SH-SY5Y (cell line): Measurements from ENCODE around the gene EPHA1.

ENCODE experiments used
- GATA2 ChIP-seq: IDR thresholded peaks from 2 replicates; pipeline ENCODE4 v1.6.1; 2011; ENCODE audit warnings: mild to moderate bottlenecking, low read depth, low read length
- GATA3 ChIP-seq: IDR thresholded peaks from 2 replicates; pipeline ENCODE4 v1.6.1; 2011; ENCODE audit warnings: low read depth, mild to moderate bottlenecking, low read length, moderate library complexity

DNA sequence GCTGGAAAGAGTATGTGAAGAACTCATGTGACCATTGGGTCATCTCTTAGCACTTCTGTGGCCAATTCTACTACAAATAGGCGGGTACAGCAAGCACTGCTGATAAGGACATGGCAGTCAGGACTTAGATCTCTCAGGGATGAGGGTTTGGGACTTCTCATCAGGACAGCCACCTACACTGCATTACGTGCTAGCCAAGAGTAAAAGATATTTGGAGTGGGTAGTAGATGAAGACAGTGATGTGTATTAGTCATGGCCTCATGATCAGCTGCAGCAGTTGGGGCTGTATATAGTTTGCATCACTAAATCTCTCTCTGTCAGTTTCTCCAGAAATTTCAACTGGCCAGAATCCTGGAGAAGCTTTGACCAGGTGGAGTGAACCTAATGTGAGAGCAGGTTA, 43.8 kb upstream of the EPHA1 start:
- TF ChIP-seq GATA2 = no peak
- TF ChIP-seq GATA3 = no peak
